Astrocyte (in vitro differentiated cells and primary cell): ENCODE measurements around the gene TAF4. TPM values are rescaled to one million over a fixed set of nuclear protein-coding genes. Genes with fewer than 3 reads are reported as not detected.
"Not testable (repeated sequence)": the region's sequence is repeated elsewhere in the genome, so short reads cannot be mapped to it uniquely, and the experiment has no call there.

ENCODE experiments used
- DNase-seq: peaks from one replicate; pipeline ENCODE4 v3.0.0-alpha.2; 2010; ENCODE audit warnings: low read depth
- FAIRE-seq: peaks from 2 replicates; lab custom pipeline; 2011; peaks lifted over from hg19 to GRCh38; lab: Jason Lieb, UNC
- H2AFZ ChIP-seq: 2 replicates; pipeline ENCODE4 v1.6.0; 2012; ENCODE audit warnings: low read depth, low read length, inconsistent platforms
- H3K27ac ChIP-seq: 2 replicates; pipeline ENCODE4 v1.5.1; 2011; ENCODE audit warnings: low read depth, low read length, inconsistent platforms
- H3K27me3 ChIP-seq: 2 replicates; pipeline ENCODE4 v1.6.0; 2011; ENCODE audit warnings: low read length, inconsistent platforms; ENCODE audit not compliant: insufficient read depth
- H3K36me3 ChIP-seq: 2 replicates; pipeline ENCODE4 v1.5.1; 2011; ENCODE audit warnings: low read length, inconsistent platforms; ENCODE audit not compliant: insufficient read depth
- H3K4me1 ChIP-seq: 2 replicates; pipeline ENCODE4 v1.5.1; 2011; ENCODE audit warnings: low read length, inconsistent platforms; ENCODE audit not compliant: insufficient read depth
- H3K4me2 ChIP-seq: 2 replicates; pipeline ENCODE4 v1.6.0; 2012; ENCODE audit warnings: low read length, inconsistent platforms
- H3K4me3 ChIP-seq: 2 replicates; pipeline ENCODE4 v1.5.1; 2011; ENCODE audit warnings: low read depth, mild to moderate bottlenecking, low read length, inconsistent platforms; ENCODE audit not compliant: insufficient read depth
- H3K79me2 ChIP-seq: 2 replicates; pipeline ENCODE4 v1.6.0; 2012; ENCODE audit warnings: mild to moderate bottlenecking, low read length, inconsistent platforms; ENCODE audit not compliant: insufficient read depth
- H3K9ac ChIP-seq: 2 replicates; pipeline ENCODE4 v1.6.0; 2012; ENCODE audit warnings: mild to moderate bottlenecking, low read length, inconsistent platforms
- H3K9me3 ChIP-seq: 2 replicates; pipeline ENCODE4 v1.5.1; 2012; ENCODE audit warnings: low read depth, mild to moderate bottlenecking, low read length, inconsistent platforms; ENCODE audit not compliant: insufficient read depth
- H4K20me1 ChIP-seq: 2 replicates; pipeline ENCODE4 v1.6.0; 2012; ENCODE audit warnings: low read length, inconsistent platforms; ENCODE audit not compliant: insufficient read depth
- H3K27ac Mint-ChIP-seq: one replicate; pipeline ENCODE4 v1.8.0; 2021; ENCODE audit warnings: mild to moderate bottlenecking, mixed read lengths; ENCODE audit not compliant: unreplicated experiment
- H3K27me3 Mint-ChIP-seq: one replicate; pipeline ENCODE4 v1.8.0; 2021; ENCODE audit warnings: low read depth, mixed read lengths; ENCODE audit not compliant: unreplicated experiment
- H3K36me3 Mint-ChIP-seq: one replicate; pipeline ENCODE4 v1.8.0; 2021; ENCODE audit warnings: low read depth, mixed read lengths; ENCODE audit not compliant: unreplicated experiment
- H3K4me1 Mint-ChIP-seq: one replicate; pipeline ENCODE4 v1.8.0; 2021; ENCODE audit warnings: low read depth, mixed read lengths; ENCODE audit not compliant: unreplicated experiment
- H3K4me3 Mint-ChIP-seq: one replicate; pipeline ENCODE4 v1.8.0; 2021; ENCODE audit warnings: mild to moderate bottlenecking, moderate library complexity, mixed read lengths; ENCODE audit not compliant: unreplicated experiment
- H3K9me3 Mint-ChIP-seq: one replicate; pipeline ENCODE4 v1.8.0; 2021; ENCODE audit warnings: mild to moderate bottlenecking, mixed read lengths; ENCODE audit not compliant: unreplicated experiment
- CTCF ChIP-seq: IDR thresholded peaks from 2 replicates; pipeline ENCODE4 v1.5.1; 2011; ENCODE audit warnings: low read depth, mild to moderate bottlenecking, inconsistent platforms, low read length, moderate library complexity; ENCODE audit not compliant: insufficient read depth
- EZH2 ChIP-seq: IDR thresholded peaks from 2 replicates; pipeline ENCODE4 v1.6.1; 2012; ENCODE audit warnings: mild to moderate bottlenecking, low read length, inconsistent platforms; ENCODE audit not compliant: insufficient read depth
- total RNA-seq: library from RNA; stranded (reverse); gene quantifications from 2 replicates; pipeline ENCODE4 v1.2.1, GENCODE V29; 2021

TAF4 gene
- total RNA-seq, 1 donor from 2014 or later = 11.8 TPM

GRCh38 chr20:61983965-61984364 lies 81.7 kb downstream of the TAF4 start:
- no peaks in the 10 kb centered on the region for H3K4me1 ChIP-seq
- TF ChIP-seq EZH2 (no peak), CTCF (no peak)
- peak overlapping the region; percentile 47 for H3K27ac Mint-ChIP-seq
- no peaks in the 10 kb centered on the region for H3K9me3 ChIP-seq
- no peaks in the 10 kb centered on the region for H3K4me1 Mint-ChIP-seq
- H4K20me1 ChIP-seq = peaks cover 25% of the 10 kb centered on the region
- H3K36me3 Mint-ChIP-seq = peaks cover 22% of the 10 kb centered on the region
- FAIRE-seq = no peak
- DNase-seq = no peak
- no peaks in the 10 kb centered on the region for H3K27me3 ChIP-seq
- no peaks in the 10 kb centered on the region for H3K79me2 ChIP-seq
- no peak overlapping the region for H3K4me3 ChIP-seq
- H3K27ac ChIP-seq = no peak overlapping the region
- H3K4me2 ChIP-seq = no peak overlapping the region
- H2AFZ ChIP-seq = no peak overlapping the region
- H3K9ac ChIP-seq = no peak overlapping the region
- H3K27me3 Mint-ChIP-seq = no peaks in the 10 kb centered on the region
- peaks cover 3% of the 10 kb centered on the region for H3K9me3 Mint-ChIP-seq
- H3K36me3 ChIP-seq = peaks cover 2% of the 10 kb centered on the region
- H3K4me3 Mint-ChIP-seq = no peak overlapping the region

GRCh38 chr20:61982951-61983315 lies 82.7 kb downstream of the TAF4 start:
- TF ChIP-seq CTCF (no peak), EZH2 (no peak)
- no peak overlapping the region for H3K27ac ChIP-seq
- Mint-ChIP-seq H3K4me3 (no peak overlapping the region), H3K36me3 (peaks cover 20% of the 10 kb centered on the region), H3K9me3 (peaks cover 3% of the 10 kb centered on the region), H3K27me3 (no peaks in the 10 kb centered on the region), H3K27ac (no peak overlapping the region), H3K4me1 (no peaks in the 10 kb centered on the region)
- no peak overlapping the region for H2AFZ ChIP-seq
- H4K20me1 ChIP-seq = peaks cover 25% of the 10 kb centered on the region
- no peaks in the 10 kb centered on the region for H3K27me3 ChIP-seq
- no peak for FAIRE-seq
- H3K36me3 ChIP-seq = peaks cover under 1% of the 10 kb centered on the region
- no peaks in the 10 kb centered on the region for H3K4me1 ChIP-seq
- no peaks in the 10 kb centered on the region for H3K9me3 ChIP-seq
- H3K4me3 ChIP-seq = no peak overlapping the region
- no peaks in the 10 kb centered on the region for H3K79me2 ChIP-seq
- H3K9ac ChIP-seq = no peak overlapping the region
- no peak overlapping the region for H3K4me2 ChIP-seq
- DNase-seq = no peak

- Histone ChIP-seq H2AFZ (no peak overlapping the region), H3K4me3 (no peak overlapping the region), H3K27ac (no peak overlapping the region), H4K20me1 (peaks cover 30% of the 10 kb centered on the region), H3K4me2 (no peak overlapping the region), H3K9me3 (no peaks in the 10 kb centered on the region), H3K36me3 (no peaks in the 10 kb centered on the region), H3K27me3 (no peaks in the 10 kb centered on the region), H3K9ac (no peak overlapping the region), H3K79me2 (no peaks in the 10 kb centered on the region), H3K4me1 (no peaks in the 10 kb centered on the region)
- Mint-ChIP-seq H3K27ac (no peak overlapping the region), H3K9me3 (peaks cover 3% of the 10 kb centered on the region), H3K4me3 (no peak overlapping the region), H3K36me3 (peaks cover 22% of the 10 kb centered on the region), H3K4me1 (no peaks in the 10 kb centered on the region), H3K27me3 (no peaks in the 10 kb centered on the region)
- TF ChIP-seq EZH2 (no peak), CTCF (no peak)
- DNase-seq (no peak), FAIRE-seq (no peak)
Measured at GRCh38 chr20:61982191-61982950, 83.3 kb downstream of the TAF4 start.

- not testable (repeated sequence) for H3K4me1 ChIP-seq, H3K4me3 ChIP-seq, H3K27ac ChIP-seq, H3K4me2 ChIP-seq, H3K79me2 ChIP-seq, H3K27me3 ChIP-seq, H3K9me3 ChIP-seq, H3K4me3 Mint-ChIP-seq, H2AFZ ChIP-seq, DNase-seq, H3K9me3 Mint-ChIP-seq, H3K36me3 ChIP-seq, H3K27me3 Mint-ChIP-seq, H3K9ac ChIP-seq, H3K27ac Mint-ChIP-seq, H3K4me1 Mint-ChIP-seq, FAIRE-seq
- peaks cover 21% of the 10 kb centered on the region for H3K36me3 Mint-ChIP-seq
- peaks cover 36% of the 10 kb centered on the region for H4K20me1 ChIP-seq
Measured at GRCh38 chr20:61981691-61982090, 84.0 kb downstream of the TAF4 start.
